Osteocyte (in vitro differentiated cells): ENCODE data around the gene SFT2D1. TPM values are rescaled to one million over a fixed set of nuclear protein-coding genes. Genes with fewer than 3 reads are reported as not detected.

Experiments
- DNase-seq: peaks from one replicate; pipeline ENCODE4 v3.0.0; 2021; ENCODE audit warnings: mixed read lengths; ENCODE audit not compliant: unreplicated experiment; ENCODE audit errors: extremely low spot score
- H3K27ac Mint-ChIP-seq: one replicate; pipeline ENCODE4 v1.8.0; 2021; ENCODE audit warnings: mild to moderate bottlenecking, mixed read lengths; ENCODE audit not compliant: unreplicated experiment
- H3K27me3 Mint-ChIP-seq: one replicate; pipeline ENCODE4 v1.8.0; 2021; ENCODE audit warnings: mixed read lengths; ENCODE audit not compliant: unreplicated experiment
- H3K36me3 Mint-ChIP-seq: one replicate; pipeline ENCODE4 v1.8.0; 2021; ENCODE audit warnings: mixed read lengths; ENCODE audit not compliant: unreplicated experiment
- H3K4me1 Mint-ChIP-seq: one replicate; pipeline ENCODE4 v1.8.0; 2021; ENCODE audit warnings: mixed read lengths; ENCODE audit not compliant: unreplicated experiment
- H3K4me3 Mint-ChIP-seq: one replicate; pipeline ENCODE4 v1.8.0; 2021; ENCODE audit warnings: mild to moderate bottlenecking, moderate library complexity, mixed read lengths; ENCODE audit not compliant: unreplicated experiment
- H3K9me3 Mint-ChIP-seq: one replicate; pipeline ENCODE4 v1.8.0; 2021; ENCODE audit warnings: mixed read lengths; ENCODE audit not compliant: unreplicated experiment
- CTCF ChIP-seq: fragments of 200-600 bp; sonication (generic); IDR thresholded peaks from 2 replicates; pipeline ENCODE4 v1.5.0; 2021; ENCODE audit warnings: antibody characterized with exemption, mild to moderate bottlenecking, moderate library complexity
- total RNA-seq: library from RNA; stranded (reverse); gene quantifications from 2 replicates; pipeline ENCODE4 v1.2.1, GENCODE V29; 2021

The SFT2D1 gene
- total RNA-seq, 1 donor from 2014 or later, result 34.0 TPM

- no peak overlapping the region for H3K27ac Mint-ChIP-seq
- H3K4me3 Mint-ChIP-seq, result no peak overlapping the region
- no peak for DNase-seq
- H3K4me1 Mint-ChIP-seq, result peaks cover 4% of the 10 kb centered on the region
- TF ChIP-seq CTCF, result no peak
- peaks cover 55% of the 10 kb centered on the region for H3K27me3 Mint-ChIP-seq
- no peaks in the 10 kb centered on the region for H3K36me3 Mint-ChIP-seq
- H3K9me3 Mint-ChIP-seq, result no peaks in the 10 kb centered on the region
Observed at GRCh38 chr6:166305562-166306117, 36.7 kb downstream of the SFT2D1 start.

GRCh38 chr6:166304106-166304505 lies 38.2 kb downstream of the SFT2D1 start:
- H3K9me3 Mint-ChIP-seq, result no peaks in the 10 kb centered on the region

GRCh38 chr6:166301611-166302529 lies 40.5 kb downstream of the SFT2D1 start:
- Mint-ChIP-seq H3K9me3 (no peaks in the 10 kb centered on the region), H3K27ac (no peak overlapping the region)
- no peak for DNase-seq

More at GRCh38 chr6:166304106-166304505, 38.2 kb downstream of the SFT2D1 start:
- peaks cover 4% of the 10 kb centered on the region for H3K4me1 Mint-ChIP-seq
- no peak overlapping the region for H3K4me3 Mint-ChIP-seq
- H3K27me3 Mint-ChIP-seq, result peaks cover 48% of the 10 kb centered on the region
- TF ChIP-seq CTCF, result no peak
- H3K36me3 Mint-ChIP-seq, result no peaks in the 10 kb centered on the region
- H3K27ac Mint-ChIP-seq, result no peak overlapping the region
- DNase-seq, result peak; percentile 63

GRCh38 chr6:166300357-166300987 lies 41.9 kb downstream of the SFT2D1 start:
- H3K36me3 Mint-ChIP-seq, result no peaks in the 10 kb centered on the region
- H3K27ac Mint-ChIP-seq, result no peak overlapping the region
- H3K27me3 Mint-ChIP-seq, result peaks cover 46% of the 10 kb centered on the region
- H3K4me3 Mint-ChIP-seq, result no peak overlapping the region
- no peaks in the 10 kb centered on the region for H3K9me3 Mint-ChIP-seq
- no peaks in the 10 kb centered on the region for H3K4me1 Mint-ChIP-seq
- DNase-seq, result no peak
- TF ChIP-seq CTCF, result no peak

More at GRCh38 chr6:166301611-166302529, 40.5 kb downstream of the SFT2D1 start:
- Mint-ChIP-seq H3K4me1 (no peaks in the 10 kb centered on the region), H3K27me3 (peaks cover 50% of the 10 kb centered on the region), H3K4me3 (no peak overlapping the region), H3K36me3 (no peaks in the 10 kb centered on the region)
- TF ChIP-seq CTCF, result no peak

GRCh38 chr6:166297606-166298005 lies 44.7 kb downstream of the SFT2D1 start:
- Mint-ChIP-seq H3K9me3 (no peaks in the 10 kb centered on the region), H3K4me1 (no peaks in the 10 kb centered on the region), H3K27me3 (peaks cover 35% of the 10 kb centered on the region), H3K27ac (no peak overlapping the region), H3K4me3 (no peak overlapping the region), H3K36me3 (no peaks in the 10 kb centered on the region)
- peak; percentile 67 for DNase-seq
- no peak for TF ChIP-seq CTCF
